Epidermal melanocyte (primary cell): Measurements from ENCODE around the gene MAML2.
A peak's percentile ranks its signal among the peaks of the same experiment; 100 is the strongest.

Source experiments
- DNase-seq: peaks from one replicate; pipeline ENCODE4 v3.0.0; 2011; ENCODE audit warnings: low spot score; ENCODE audit not compliant: insufficient read length

Gene MAML2

GRCh38 chr11:96242971-96243647 lies 99.9 kb downstream of the MAML2 start:
- DNase-seq: peak; percentile 72

DNA sequence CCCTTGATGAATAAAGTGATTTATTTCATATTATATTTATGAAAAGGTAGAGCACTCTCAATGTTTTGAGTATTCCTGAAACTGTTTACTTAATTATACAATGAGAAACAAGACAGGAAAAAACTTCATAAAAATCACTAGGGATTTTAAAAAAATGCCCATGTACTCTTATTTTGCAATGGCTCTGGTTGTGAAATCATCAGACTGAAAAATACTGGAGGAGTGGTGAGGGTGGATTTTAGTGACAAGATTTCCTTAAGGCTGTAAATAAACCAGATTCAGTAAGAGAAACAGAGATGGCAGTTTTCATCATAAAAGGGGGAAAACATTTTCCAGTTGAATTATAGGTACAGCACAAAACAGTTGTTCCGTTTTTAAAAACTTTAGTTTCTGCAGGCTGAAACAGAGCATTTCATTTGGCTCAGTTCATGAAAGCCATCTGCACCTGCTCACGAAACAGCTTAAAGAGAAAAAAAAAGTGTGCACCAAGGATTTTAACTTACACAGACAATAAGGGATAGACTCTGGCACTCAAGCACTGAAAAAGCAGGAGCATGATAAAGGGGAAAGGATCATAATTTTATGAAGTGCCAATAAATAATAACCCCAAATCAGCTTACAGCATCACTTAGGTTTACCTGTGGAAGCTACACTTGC lies 100.7 kb downstream of the MAML2 start:
- no peak for DNase-seq

GRCh38 chr11:96241331-96241841 lies 101.6 kb downstream of the MAML2 start:
- no peak for DNase-seq

GRCh38 chr11:96238563-96239135 lies 104.3 kb downstream of the MAML2 start:
- DNase-seq: no peak

- no peak for DNase-seq
Observed at GRCh38 chr11:96237766-96238266, 105.2 kb downstream of the MAML2 start.

GRCh38 chr11:96235751-96236150 lies 107.2 kb downstream of the MAML2 start:
- no peak for DNase-seq

DNA sequence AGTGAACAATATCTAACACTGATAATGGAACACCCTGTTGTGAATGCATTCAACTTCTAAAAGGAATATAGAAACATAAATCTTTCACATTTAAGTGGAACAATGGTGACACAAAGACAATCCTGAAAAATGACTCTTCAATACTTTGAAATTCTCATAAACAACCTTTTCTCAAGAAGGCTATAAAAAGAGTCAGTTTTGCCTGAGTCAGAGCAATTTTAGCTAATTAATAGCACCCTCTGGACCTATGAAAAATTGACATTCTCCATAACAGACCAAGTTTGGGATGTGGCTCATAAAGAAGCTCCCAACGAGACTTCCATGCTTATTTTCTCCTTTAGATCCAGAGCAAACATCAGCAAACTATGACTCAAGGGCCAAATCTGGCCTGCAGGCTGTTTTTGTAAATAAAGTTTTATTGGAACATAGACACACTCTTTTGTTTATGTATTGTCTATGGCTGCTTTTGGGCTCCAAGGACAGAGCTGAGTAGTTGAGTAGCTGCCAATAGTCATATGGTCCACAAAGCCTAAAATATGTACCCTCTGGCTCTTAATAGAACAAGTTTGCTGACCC lies 108.0 kb downstream of the MAML2 start:
- no peak for DNase-seq

DNA sequence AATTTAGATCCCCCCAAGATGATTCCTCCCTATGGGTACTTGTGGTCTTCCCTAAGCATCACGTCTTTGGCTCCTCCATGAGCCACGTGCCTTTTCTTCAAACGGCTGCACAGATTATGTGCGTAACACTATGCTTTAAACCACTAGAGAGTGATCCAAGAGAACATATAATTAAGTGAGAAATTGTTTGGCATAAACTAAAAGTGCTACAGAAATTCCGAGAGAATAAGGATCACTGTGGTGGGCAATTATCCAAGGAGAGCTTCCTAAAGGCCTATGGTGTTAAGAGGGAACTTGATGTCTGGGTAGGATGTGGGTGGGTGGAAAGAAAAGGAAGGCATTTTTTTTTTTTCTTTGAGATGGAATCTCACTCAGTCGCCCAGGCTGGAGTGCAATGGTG lies 110.9 kb downstream of the MAML2 start:
- DNase-seq: no peak

GRCh38 chr11:96230686-96231085 lies 112.3 kb downstream of the MAML2 start:
- DNase-seq: no peak

GRCh38 chr11:96229354-96229977 lies 113.5 kb downstream of the MAML2 start:
- DNase-seq: no peak

DNA sequence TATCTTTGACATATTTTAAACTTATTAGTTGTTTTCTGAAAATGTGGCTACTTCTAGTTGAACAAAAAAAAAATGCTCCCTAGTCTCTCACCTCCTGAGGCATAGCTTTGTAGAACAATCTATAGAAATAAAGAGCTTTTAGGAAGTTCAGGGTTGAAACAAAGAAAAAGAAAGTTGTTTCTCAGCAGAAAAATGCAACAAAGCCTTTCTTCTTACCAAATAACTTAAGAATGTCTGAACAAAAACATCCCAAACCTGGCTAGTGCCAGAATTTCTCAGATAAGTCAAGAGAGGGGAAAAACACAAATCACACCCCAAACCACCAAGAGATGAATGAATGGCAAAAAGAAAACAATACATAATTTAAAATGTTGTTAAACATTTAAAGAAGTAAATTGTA lies 114.1 kb downstream of the MAML2 start:
- DNase-seq: no peak

GRCh38 chr11:96228473-96228891 lies 114.5 kb downstream of the MAML2 start:
- DNase-seq: no peak

- no peak for DNase-seq
Observed at GRCh38 chr11:96227244-96227643, 115.8 kb downstream of the MAML2 start.

DNA sequence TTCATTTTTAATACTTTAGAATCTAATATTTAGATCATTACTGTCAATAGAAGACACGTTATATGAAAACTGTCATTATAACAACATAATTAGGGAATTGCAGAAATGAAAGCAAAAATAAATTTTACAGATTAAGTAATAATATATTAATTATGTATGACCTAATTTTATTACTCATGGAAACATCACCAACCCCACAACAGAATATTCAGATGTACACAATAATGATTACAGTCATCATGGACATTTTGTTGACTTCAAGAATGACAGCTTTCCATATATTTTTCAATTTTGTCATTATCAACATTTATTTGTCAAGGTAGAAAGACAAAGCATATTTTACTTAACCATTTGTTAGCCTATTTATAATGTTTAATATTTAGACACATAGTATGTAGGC lies 119.9 kb downstream of the MAML2 start:
- no peak for DNase-seq

DNA sequence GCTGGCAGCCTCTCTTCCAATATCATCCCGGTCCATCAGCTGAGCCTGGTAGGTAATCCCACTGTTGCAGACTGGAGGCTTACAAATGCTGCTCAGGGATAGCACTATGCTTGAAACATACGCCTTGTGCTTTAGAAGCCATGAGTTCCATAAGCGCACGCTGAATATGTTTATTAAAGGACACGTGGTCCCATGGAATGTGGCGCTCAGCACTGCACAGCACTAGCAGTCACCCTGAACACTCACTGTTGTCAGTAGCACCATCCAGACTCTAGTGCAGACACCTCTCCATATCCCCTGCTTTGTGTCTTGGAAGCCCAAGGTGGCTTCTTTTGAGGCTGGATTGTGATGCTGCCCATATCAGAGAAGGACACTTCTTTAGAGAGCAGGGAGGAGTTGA lies 120.9 kb downstream of the MAML2 start:
- no peak for DNase-seq

DNA sequence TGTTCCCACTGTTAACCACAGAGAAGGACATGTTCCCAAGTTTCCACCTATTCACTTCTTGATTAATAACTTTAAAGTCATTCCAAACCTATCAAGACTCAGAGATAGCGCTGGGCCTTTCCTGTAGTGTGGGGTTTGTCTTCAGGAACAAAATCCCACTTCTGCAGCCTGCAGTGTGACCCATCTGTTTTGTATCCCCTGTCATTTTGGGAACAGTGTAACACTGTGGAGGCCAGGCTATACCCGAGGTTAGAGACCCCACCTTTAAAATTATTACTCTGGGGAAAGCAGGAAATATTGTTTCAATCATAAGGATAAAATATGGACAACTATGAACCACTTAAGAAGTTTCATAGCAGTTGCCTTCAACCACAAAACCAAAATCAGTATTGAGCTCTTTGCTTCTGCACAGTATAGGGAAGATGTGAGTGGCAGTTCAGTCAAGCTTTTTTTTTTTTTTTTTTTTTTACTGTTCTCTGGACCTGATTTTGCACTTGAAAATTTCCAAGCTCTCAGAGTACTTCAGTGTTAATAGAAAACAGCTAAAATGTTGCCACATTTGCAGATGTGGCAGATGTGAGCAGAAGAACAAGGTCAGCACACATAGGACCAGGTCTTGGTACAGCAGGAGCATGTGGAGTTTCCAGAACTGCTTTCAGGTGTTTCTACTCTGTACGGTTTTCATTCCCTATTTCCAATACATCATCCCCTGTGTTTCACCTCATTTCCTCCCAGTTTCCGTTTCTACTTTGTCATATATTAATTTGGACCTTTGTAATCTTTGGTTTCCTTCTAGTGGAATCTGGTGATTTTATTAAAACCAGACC lies 121.5 kb downstream of the MAML2 start:
- DNase-seq: no peak

DNA sequence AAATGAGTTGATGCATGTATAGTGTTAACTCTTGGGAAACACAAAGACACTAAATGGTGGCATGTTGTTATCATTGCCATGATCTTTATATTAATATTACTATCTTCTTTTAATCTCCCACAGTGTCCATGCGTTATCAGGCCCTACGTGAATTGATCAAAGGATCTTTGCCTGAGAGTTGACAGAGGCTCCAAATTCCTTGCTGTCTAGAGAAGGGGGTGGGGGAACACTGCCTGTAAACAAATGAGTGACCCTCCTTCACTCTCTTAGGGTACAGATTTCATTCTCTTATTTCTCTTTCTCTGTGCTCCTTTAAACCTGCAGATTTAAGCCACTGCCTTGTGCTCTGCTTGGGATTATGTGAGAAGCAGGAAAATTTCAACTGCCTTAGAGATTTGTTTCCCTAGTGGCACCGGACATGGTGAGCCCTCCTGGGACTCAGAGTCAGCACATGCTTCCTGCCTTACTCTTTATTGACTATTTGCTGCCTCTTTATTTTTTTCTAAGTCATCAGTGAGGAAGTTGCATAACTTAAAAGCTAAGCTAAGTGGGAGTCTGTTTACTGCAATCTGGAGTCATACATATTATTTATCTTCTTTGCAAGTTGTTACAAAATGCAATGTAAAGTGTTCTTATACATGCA lies 122.9 kb downstream of the MAML2 start:
- DNase-seq: no peak

- no peak for DNase-seq
Observed at GRCh38 chr11:96218901-96219300, 124.1 kb downstream of the MAML2 start.

- no peak for DNase-seq
Observed at GRCh38 chr11:96218006-96218405, 125.0 kb downstream of the MAML2 start.

GRCh38 chr11:96217206-96217605 lies 125.8 kb downstream of the MAML2 start:
- no peak for DNase-seq
